Measurements from ENCODE around the gene SEL1L3.

SEL1L3 gene

DNA sequence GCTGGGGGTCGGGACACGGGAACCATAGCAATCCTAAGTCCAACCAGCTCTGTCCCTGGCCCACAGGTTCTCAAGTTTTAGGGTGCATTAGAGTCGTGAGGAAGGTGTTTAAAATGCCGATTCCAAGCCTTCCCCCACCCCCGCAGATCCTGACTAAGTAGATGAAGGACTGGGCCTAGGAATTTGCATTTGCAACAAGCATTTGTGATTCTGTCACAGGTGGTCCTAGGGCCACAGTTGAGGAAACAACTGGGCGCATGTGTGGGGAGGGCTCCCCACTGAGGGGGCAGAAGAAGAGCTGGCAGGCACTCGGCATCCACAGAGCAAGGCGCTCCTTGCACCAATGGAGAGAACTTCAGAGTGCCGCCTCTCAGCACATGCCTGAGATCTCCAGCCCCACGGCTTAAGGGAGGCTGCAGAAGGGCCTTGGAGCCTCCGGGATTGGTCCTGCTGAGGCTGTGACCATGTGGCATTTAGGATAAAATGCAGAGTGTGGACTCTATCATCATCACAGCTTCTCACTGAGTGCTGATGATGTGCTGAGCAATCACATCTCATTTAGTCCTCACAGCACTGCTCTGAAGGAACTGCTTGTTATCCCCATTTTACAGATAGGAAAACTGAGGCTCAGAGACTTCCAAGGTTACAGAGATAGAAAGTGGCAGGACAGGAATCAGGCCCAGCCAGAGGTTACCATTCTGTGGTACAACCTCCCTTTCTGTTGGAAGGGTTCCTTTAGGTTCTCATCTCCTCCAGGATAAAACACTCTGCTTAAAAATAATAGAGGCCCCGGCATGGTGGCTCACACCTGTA lies 16.7 kb downstream of the SEL1L3 start:
- DNase-seq: no peak

DNA sequence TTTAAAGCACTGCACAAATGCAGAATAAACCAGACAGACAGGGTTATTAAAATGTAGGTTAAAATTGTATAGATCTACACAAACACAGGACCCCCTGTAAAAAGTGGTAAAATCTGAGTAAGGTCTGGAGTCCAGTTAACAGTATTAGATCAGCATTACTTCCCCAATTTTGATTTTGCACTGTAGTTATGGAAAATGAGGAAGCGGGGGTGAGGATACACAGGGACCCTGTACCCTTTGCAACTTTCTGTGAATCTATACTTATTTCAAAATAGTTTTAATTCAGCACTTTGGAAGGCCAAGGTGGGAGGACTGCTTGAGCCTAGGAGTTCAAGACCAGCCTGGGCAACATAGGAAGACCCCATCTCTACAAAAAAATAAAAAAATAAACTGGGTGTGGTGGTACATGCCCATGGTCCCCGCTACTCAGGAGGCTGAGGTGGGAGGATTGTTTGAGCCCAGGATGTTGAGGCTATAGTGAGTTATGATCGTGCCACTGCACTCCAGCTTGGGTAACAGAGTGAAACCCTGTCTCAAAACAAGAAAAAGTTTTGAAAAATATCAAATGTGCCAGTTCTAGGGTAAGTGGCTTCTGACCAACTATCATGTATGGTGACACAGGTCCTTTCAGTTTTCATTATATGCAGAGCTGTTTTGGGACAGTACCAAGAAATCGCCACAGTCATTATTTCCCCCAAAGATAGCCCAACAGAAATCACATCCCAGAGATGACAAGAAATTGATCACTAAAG lies 17.7 kb downstream of the SEL1L3 start:
- no peak for DNase-seq

- no peak for DNase-seq
These were observed 19.3 kb downstream of the SEL1L3 start for GRCh38 chr4:25843340-25844097.

DNA sequence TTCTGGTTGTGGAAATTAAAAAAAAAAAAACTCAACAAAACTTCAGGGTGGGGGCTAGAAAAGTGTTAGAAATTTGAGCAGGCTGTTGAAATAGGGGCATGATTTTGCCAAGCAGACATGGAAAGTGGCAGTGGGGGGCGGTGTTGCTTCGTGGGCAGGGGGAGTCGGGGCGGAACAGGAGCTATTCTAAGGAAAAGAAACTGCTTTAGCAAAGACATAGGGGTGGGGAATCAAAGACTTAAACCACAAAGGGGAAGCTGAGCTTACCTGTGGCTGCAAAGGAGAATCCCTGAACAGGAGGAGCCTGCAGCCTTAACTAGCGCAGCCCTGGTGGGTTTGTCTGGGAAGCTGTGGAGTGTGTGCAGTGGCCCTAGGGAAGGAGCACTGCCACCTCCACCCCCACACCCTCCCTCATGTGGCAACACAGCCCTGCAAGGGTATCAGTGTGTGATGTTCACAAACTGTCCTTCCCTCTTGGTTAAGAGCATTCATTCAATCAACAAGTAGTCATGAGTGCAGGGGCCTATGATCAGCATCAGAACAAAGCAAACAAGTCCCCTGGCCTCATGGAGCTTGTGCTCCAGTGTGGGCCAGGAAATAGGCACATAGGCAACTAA lies 20.5 kb downstream of the SEL1L3 start:
- no peak for DNase-seq

- DNase-seq: no peak
These were observed 23.1 kb downstream of the SEL1L3 start for GRCh38 chr4:25839687-25840086.

GRCh38 chr4:25839233-25839632 lies 23.6 kb downstream of the SEL1L3 start:
- DNase-seq: no peak

DNA sequence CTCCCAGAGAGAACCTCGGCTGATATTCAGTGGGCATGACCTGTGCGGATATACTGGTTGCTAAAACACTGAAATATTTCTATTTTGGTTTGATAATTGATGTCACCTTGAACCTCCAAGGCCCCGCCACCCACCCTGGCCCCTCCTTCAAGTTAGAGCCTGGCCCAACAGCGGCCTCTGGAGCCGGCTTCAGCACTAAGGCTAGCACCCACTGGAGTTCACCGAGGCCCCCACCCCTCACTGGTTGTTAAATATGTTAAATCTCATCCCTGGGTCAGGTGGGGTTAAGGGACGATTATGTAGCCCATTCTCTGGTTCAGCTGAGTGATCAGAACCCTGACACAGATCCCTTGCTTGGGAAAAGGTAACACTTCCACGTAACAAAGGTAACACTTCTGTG lies 24.3 kb downstream of the SEL1L3 start:
- no peak for DNase-seq

GRCh38 chr4:25837107-25837506 lies 25.7 kb downstream of the SEL1L3 start:
- no peak for DNase-seq

DNA sequence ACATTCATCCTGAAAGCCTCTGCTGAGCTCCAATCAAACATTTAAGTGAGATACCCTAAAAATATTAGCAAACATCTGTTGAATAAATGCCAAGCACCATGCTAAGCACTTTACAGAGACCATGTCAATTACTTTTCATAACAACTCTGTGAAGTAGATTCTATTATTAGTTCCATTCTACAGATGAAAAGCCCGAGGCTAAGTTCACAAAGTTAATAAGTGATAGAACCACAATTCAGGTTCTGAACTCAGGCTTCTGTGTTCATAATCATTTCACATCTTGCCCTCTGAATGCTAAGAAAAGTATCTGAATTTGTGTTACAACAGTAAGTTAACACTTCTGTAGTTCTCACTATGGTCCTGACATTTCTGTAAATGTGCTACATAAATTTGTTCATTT lies 27.4 kb downstream of the SEL1L3 start:
- no peak for DNase-seq

DNA sequence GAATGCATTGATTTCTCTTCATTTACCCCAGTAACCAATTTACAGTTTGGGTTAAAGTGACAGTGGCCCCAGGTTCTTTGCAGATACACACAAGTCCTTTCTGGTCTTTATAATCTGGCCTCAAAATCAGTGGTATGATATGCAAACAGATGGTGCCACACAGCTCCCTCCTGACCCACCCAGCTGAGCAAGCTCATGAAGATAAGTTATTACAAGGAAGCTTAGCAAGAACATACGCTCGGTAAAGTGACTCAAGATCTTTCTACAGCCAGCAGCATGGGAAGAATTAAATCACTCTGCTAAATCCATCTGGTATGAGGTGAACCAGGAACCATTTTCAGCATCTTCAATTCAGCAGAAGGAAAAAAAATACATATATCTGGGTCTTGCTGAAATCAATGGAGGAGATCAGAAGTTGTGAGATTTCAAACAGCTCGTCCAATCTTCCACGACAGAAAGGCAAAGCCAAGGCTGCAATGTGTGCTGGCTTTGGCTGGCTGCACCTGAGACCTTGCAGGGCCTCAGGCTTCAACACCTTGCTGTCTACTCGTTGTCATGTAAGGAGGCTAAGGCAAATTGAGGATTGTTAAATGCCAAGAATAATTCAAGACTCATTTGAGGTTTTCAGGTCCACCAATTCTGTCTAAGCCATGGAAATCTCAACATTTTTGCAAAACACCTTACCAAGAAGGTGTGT lies 28.2 kb downstream of the SEL1L3 start:
- DNase-seq: no peak

DNA sequence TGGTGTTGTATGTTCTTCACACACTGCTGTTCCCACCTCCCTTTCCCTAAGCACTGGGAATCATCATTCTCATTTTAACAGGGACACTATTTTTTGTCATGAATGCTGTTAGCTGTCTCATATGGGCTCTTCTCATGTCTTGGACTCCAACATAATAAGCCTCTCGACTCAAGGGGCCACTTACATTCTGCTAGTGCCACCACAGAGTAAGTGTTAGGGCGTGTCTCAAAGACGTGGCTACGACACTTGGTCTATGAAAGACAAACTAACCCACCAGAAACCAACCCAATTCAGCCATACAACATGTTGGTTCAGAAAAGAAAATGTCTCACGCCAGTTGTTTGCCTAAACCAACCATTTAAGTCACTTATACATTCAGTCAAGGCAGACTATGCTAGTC lies 32.2 kb downstream of the SEL1L3 start:
- no peak for DNase-seq

DNA sequence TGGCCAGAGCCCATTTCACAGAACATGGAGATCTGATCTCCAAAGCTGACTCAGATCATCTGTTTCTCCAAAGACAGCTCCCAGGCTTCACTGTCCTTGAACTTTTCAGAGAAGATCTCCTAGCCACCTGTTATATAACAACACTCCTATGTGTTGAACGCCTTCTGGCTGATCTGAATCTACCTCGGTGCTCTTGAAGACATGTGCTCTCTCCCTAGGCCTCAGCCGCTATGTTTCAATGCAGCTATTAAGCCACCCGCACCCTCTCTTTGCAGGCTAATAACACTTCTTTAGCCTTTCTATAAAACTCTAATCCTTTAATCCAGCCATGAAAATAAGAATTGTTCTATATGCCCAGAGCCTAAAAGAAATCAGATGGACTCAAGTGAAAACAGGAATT lies 34.9 kb downstream of the SEL1L3 start:
- DNase-seq: no peak

DNA sequence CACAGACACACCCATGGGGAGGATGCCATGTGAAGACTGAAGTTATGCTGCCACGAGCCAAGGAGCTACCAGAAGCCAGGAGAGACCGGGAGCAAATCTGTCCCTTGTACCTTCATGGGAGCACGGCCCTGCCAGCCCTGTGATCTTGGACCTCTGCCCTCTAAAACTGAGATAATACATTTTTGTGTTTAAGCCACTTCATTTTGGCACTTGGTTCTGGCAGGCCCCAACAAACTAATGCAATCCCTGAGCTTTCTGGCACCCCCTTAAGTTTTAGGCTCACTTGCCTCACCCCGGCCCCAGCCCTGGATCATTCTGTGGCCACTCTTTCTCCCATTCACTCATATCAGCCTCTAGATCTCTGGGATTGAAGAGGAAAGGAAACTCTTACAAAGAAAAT lies 35.4 kb downstream of the SEL1L3 start:
- no peak for DNase-seq

DNA sequence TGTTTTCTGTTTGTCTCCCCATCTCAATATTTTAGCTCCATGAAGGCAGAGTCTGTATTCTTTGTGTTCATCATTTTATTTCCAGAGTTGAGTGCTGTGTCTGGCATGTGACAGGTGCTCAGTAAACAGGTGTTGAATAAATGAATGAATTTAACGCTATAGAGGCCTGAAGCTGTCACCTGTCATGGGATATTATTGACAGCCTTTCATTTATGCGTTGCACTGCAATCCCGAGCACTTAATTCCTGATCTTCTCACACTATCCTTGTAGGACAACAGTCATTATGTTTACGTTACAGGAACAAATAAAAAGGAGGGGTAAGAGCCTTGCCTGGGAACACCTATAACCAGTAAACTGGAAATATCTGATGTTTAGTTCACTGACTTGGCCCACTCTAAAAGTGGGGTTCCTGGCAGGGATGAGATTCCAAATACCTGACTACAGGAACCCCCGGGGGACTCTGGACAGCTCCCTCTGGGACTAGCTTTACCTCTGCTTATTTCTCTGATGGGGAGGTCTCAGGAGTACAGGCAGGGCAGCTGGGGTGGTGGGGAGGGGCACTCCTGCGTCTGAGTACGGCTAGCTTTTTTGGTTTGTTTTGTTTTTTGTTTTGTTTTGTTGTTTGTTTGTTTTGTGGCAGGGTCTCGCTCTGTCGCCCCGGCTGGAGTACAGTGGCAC lies 36.6 kb downstream of the SEL1L3 start:
- DNase-seq: no peak

GRCh38 chr4:25823632-25824031 lies 39.2 kb downstream of the SEL1L3 start:
- no peak for DNase-seq

DNA sequence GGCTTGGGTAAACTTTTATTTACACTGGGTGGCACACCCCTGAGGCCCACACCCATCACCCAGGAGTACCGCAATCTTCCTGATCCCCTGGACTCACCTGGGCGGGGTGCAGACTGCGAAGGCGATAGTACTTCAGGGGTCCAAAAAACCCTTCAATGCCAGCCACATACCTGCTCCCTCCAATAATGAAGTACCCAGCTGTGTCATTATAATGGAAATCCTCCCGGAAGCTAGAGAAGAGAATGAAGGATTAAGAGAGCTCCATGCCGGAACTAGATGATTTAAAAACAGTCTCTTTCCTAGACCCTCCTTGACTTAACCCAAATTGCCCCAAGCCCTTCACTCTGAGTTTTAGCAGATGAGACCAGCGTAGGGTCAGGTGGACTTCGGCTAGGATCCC lies 40.9 kb downstream of the SEL1L3 start:
- DNase-seq: no peak

GRCh38 chr4:25821267-25821666 lies 41.5 kb downstream of the SEL1L3 start:
- no peak for DNase-seq

DNA sequence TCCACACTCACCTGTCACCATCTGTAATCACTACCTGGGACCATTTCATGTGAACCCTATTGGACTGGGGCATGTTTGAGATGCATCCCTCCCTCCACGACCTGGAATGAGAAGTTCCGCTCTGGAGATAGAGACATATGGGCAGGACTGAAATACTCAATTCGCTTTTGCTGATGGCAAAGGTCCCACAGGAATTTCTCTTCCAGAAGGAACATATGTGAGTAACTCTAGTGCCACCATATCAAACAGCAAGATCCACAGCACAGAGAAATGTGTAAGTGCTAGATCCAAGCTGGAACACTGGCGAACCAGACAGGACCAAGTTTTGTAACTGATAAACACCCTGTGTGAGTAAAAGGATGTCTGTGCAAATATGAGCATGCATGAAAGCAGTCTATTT lies 43.9 kb downstream of the SEL1L3 start:
- no peak for DNase-seq

DNA sequence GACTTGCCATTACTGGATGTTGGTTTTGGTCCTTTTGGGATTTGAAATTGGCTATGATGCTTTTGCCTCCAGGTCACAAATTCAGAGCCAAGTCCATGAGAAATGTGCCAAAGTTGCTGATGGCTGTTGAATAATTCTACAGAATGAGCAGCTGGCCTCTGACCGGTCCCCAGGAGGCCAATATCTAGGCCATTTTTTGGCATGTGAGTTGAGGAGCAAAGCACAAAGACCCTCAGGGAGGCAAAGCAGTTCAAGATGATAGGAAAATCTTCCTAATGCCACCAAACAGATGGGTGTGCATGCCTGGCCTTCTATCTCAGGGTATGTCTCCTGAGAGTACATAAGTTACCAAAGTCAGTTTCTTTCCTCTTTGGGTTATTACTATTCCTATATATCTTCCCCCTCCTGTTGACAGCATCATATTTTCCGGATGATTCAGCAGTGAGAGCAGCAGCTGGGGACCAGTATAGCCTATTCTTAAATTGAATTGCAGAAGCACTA lies 44.4 kb downstream of the SEL1L3 start:
- no peak for DNase-seq

GRCh38 chr4:25817059-25817681 lies 45.6 kb downstream of the SEL1L3 start:
- no peak for DNase-seq

GRCh38 chr4:25816591-25817058 lies 46.2 kb downstream of the SEL1L3 start:
- no peak for DNase-seq

Data from NCI-H526 (cell line).